ENCODE results near the gene CHI3L2. TPM values are rescaled to one million over a fixed set of nuclear protein-coding genes. Genes with fewer than 3 reads are reported as not detected.

Gene CHI3L2
- total RNA-seq: 10 to 100 TPM in 1 of 2 donors, 1 to 10 TPM in 1; 9.0 to 10.6 TPM

- DNase-seq (no peak), ATAC-seq (replicated peaks in 1 of 2) (no peak)
- no peak within 1 kb of the TSS for H3K27ac Mint-ChIP-seq
- H3K36me3 Mint-ChIP-seq (ENCODE audit: insufficient read depth in 2 of 2): no peaks in the 10 kb centered on the region
- peak within 1 kb of the TSS; percentile 55 to 76 for H3K4me3 Mint-ChIP-seq
- no peaks in the 10 kb centered on the region for H3K9me3 Mint-ChIP-seq
- H3K4me1 Mint-ChIP-seq (ENCODE audit: low read depth): peaks cover 98% of the 10 kb centered on the region
- H3K27me3 Mint-ChIP-seq (ENCODE audit: low read depth): no peaks in the 10 kb centered on the region
Observed at GRCh38 chr1:111227434-111227833, at the start of gene CHI3L2. Gene CHI3L2, plus strand, starts transcription at chr1:111227713. Its CDS starts 17 bp downstream, at chr1:111227730.

GRCh38 chr1:111179968-111180533, 47.5 kb upstream of the CHI3L2 start:
- H3K27me3 Mint-ChIP-seq (ENCODE audit: low read depth): no peaks in the 10 kb centered on the region
- H3K4me1 Mint-ChIP-seq (ENCODE audit: low read depth): peaks cover 40% of the 10 kb centered on the region
- ATAC-seq (replicated peaks in 1 of 2) (no peak), DNase-seq (no peak)
- no peak overlapping the region for H3K4me3 Mint-ChIP-seq
- peaks cover 3 to 17% of the 10 kb centered on the region in 2 donors for H3K36me3 Mint-ChIP-seq (ENCODE audit: insufficient read depth in 2 of 2)
- no peak overlapping the region for H3K27ac Mint-ChIP-seq
- H3K9me3 Mint-ChIP-seq: no peaks in the 10 kb centered on the region

GRCh38 chr1:111182052-111182451, 45.5 kb upstream of the CHI3L2 start:
- H3K4me1 Mint-ChIP-seq (ENCODE audit: low read depth): peaks cover 50% of the 10 kb centered on the region
- H3K36me3 Mint-ChIP-seq (ENCODE audit: insufficient read depth in 2 of 2): peaks cover 8 to 13% of the 10 kb centered on the region in 2 donors
- H3K9me3 Mint-ChIP-seq: no peaks in the 10 kb centered on the region
- no peaks in the 10 kb centered on the region for H3K27me3 Mint-ChIP-seq (ENCODE audit: low read depth)
- no peak for ATAC-seq (replicated peaks in 1 of 2)
- no peak overlapping the region for H3K27ac Mint-ChIP-seq
- no peak overlapping the region for H3K4me3 Mint-ChIP-seq
- no peak for DNase-seq

- Mint-ChIP-seq H3K9me3 (no peaks in the 10 kb centered on the region), H3K4me1 (ENCODE audit: low read depth) (peaks cover 62% of the 10 kb centered on the region), H3K27me3 (ENCODE audit: low read depth) (no peaks in the 10 kb centered on the region), H3K36me3 (ENCODE audit: insufficient read depth in 2 of 2) (peaks cover 10 to 24% of the 10 kb centered on the region in 2 donors), H3K4me3 (no peak overlapping the region), H3K27ac (peak overlapping the region; percentile 89)
- no peak for DNase-seq
- no peak for ATAC-seq (replicated peaks in 1 of 2)
Observed at GRCh38 chr1:111183308-111184069, 44.0 kb upstream of the CHI3L2 start.

GRCh38 chr1:111184663-111185062, 42.9 kb upstream of the CHI3L2 start:
- ATAC-seq (replicated peaks in 1 of 2) (no peak), DNase-seq (no peak)
- H3K4me3 Mint-ChIP-seq: no peak overlapping the region
- peak overlapping the region; percentile 31 for H3K27ac Mint-ChIP-seq
- H3K27me3 Mint-ChIP-seq (ENCODE audit: low read depth): no peaks in the 10 kb centered on the region
- H3K36me3 Mint-ChIP-seq (ENCODE audit: insufficient read depth in 2 of 2): peaks cover 20 to 35% of the 10 kb centered on the region in 2 donors
- H3K4me1 Mint-ChIP-seq (ENCODE audit: low read depth): peaks cover 70% of the 10 kb centered on the region
- no peaks in the 10 kb centered on the region for H3K9me3 Mint-ChIP-seq

- H3K4me1 Mint-ChIP-seq (ENCODE audit: low read depth): peaks cover 90% of the 10 kb centered on the region
- no peaks in the 10 kb centered on the region for H3K9me3 Mint-ChIP-seq
- peak overlapping the region; percentile 99 for H3K27ac Mint-ChIP-seq
- peaks cover 35 to 71% of the 10 kb centered on the region in 2 donors for H3K36me3 Mint-ChIP-seq (ENCODE audit: insufficient read depth in 2 of 2)
- DNase-seq: no peak
- no peak overlapping the region for H3K4me3 Mint-ChIP-seq
- ATAC-seq (replicated peaks in 1 of 2): no peak
- no peaks in the 10 kb centered on the region for H3K27me3 Mint-ChIP-seq (ENCODE audit: low read depth)
Observed at GRCh38 chr1:111190931-111191451, 36.5 kb upstream of the CHI3L2 start.

- Mint-ChIP-seq H3K4me1 (ENCODE audit: low read depth) (peaks cover 93% of the 10 kb centered on the region), H3K9me3 (no peaks in the 10 kb centered on the region), H3K36me3 (ENCODE audit: insufficient read depth in 2 of 2) (peaks cover 39 to 76% of the 10 kb centered on the region in 2 donors), H3K27ac (peak overlapping the region; percentile 99), H3K4me3 (peak overlapping the region in 1 of 2 donors; percentile 15), H3K27me3 (ENCODE audit: low read depth) (no peaks in the 10 kb centered on the region)
- ATAC-seq (replicated peaks in 1 of 2) (no peak), DNase-seq (no peak)
Observed at GRCh38 chr1:111191496-111191895, 36.0 kb upstream of the CHI3L2 start.

- Mint-ChIP-seq H3K4me3 (peak overlapping the region; percentile 15 to 93), H3K9me3 (no peaks in the 10 kb centered on the region), H3K36me3 (ENCODE audit: insufficient read depth in 2 of 2) (peaks cover 39 to 80% of the 10 kb centered on the region in 2 donors), H3K4me1 (ENCODE audit: low read depth) (peaks cover 93% of the 10 kb centered on the region), H3K27me3 (ENCODE audit: low read depth) (no peaks in the 10 kb centered on the region), H3K27ac (peak overlapping the region; percentile 99)
- DNase-seq (no peak), ATAC-seq (replicated peaks in 1 of 2) (no peak)
Observed at GRCh38 chr1:111192074-111192473, 35.4 kb upstream of the CHI3L2 start.

GRCh38 chr1:111192658-111193519, 34.6 kb upstream of the CHI3L2 start:
- ATAC-seq (replicated peaks in 1 of 2): no peak
- peak overlapping the region; percentile 99 for H3K27ac Mint-ChIP-seq
- peaks cover 95% of the 10 kb centered on the region for H3K4me1 Mint-ChIP-seq (ENCODE audit: low read depth)
- H3K9me3 Mint-ChIP-seq: no peaks in the 10 kb centered on the region
- DNase-seq: no peak
- H3K4me3 Mint-ChIP-seq: peak overlapping the region; percentile 93 to 98
- peaks cover 43 to 84% of the 10 kb centered on the region in 2 donors for H3K36me3 Mint-ChIP-seq (ENCODE audit: insufficient read depth in 2 of 2)
- no peaks in the 10 kb centered on the region for H3K27me3 Mint-ChIP-seq (ENCODE audit: low read depth)

GRCh38 chr1:111193712-111194480, 33.6 kb upstream of the CHI3L2 start:
- ATAC-seq (replicated peaks in 1 of 2) (no peak), DNase-seq (no peak)
- Mint-ChIP-seq H3K9me3 (no peaks in the 10 kb centered on the region), H3K27ac (peak overlapping the region; percentile 99), H3K4me3 (peak overlapping the region; percentile 93 to 98), H3K4me1 (ENCODE audit: low read depth) (peaks cover 93% of the 10 kb centered on the region), H3K36me3 (ENCODE audit: insufficient read depth in 2 of 2) (peaks cover 48 to 83% of the 10 kb centered on the region in 2 donors), H3K27me3 (ENCODE audit: low read depth) (no peaks in the 10 kb centered on the region)

GRCh38 chr1:111195002-111195684, 32.4 kb upstream of the CHI3L2 start:
- Mint-ChIP-seq H3K4me1 (ENCODE audit: low read depth) (peaks cover 83% of the 10 kb centered on the region), H3K27me3 (ENCODE audit: low read depth) (no peaks in the 10 kb centered on the region)

GRCh38 chr1:111196213-111196612, 31.3 kb upstream of the CHI3L2 start:
- no peak for DNase-seq
- H3K27me3 Mint-ChIP-seq (ENCODE audit: low read depth): no peaks in the 10 kb centered on the region
- no peaks in the 10 kb centered on the region for H3K9me3 Mint-ChIP-seq

More at GRCh38 chr1:111195002-111195684, 32.4 kb upstream of the CHI3L2 start:
- Mint-ChIP-seq H3K27ac (peak overlapping the region; percentile 99), H3K36me3 (ENCODE audit: insufficient read depth in 2 of 2) (peaks cover 47 to 82% of the 10 kb centered on the region in 2 donors), H3K4me3 (peak overlapping the region; percentile 93 to 98), H3K9me3 (no peaks in the 10 kb centered on the region)
- ATAC-seq (replicated peaks in 1 of 2) (no peak), DNase-seq (no peak)

More at GRCh38 chr1:111196213-111196612, 31.3 kb upstream of the CHI3L2 start:
- H3K4me1 Mint-ChIP-seq (ENCODE audit: low read depth): peaks cover 83% of the 10 kb centered on the region
- peak overlapping the region; percentile 99 for H3K27ac Mint-ChIP-seq
- peak overlapping the region; percentile 93 to 98 for H3K4me3 Mint-ChIP-seq
- H3K36me3 Mint-ChIP-seq (ENCODE audit: insufficient read depth in 2 of 2): peaks cover 42 to 71% of the 10 kb centered on the region in 2 donors
- no peak for ATAC-seq (replicated peaks in 1 of 2)

All from activated T-cell treated with anti-CD3 and anti-CD28 coated beads, Interleukin-2, amount 50 U/mL, for 72 hours (primary cell).